HTERT RPE-1 (cell line): ENCODE data around the gene MSANTD7.
"Not testable (repeated sequence)": the region's sequence is repeated elsewhere in the genome, so short reads cannot be mapped to it uniquely, and the experiment has no call there.

Source experiments
- in situ Hi-C: fragments of 300-500 bp; cut with MboI; formaldehyde crosslinking; loops from 4 replicates; pipeline ENCODE4 v1.14.3; 2020; ENCODE audit warnings: low sequenced_read_pairs

The MSANTD7 gene

DNA sequence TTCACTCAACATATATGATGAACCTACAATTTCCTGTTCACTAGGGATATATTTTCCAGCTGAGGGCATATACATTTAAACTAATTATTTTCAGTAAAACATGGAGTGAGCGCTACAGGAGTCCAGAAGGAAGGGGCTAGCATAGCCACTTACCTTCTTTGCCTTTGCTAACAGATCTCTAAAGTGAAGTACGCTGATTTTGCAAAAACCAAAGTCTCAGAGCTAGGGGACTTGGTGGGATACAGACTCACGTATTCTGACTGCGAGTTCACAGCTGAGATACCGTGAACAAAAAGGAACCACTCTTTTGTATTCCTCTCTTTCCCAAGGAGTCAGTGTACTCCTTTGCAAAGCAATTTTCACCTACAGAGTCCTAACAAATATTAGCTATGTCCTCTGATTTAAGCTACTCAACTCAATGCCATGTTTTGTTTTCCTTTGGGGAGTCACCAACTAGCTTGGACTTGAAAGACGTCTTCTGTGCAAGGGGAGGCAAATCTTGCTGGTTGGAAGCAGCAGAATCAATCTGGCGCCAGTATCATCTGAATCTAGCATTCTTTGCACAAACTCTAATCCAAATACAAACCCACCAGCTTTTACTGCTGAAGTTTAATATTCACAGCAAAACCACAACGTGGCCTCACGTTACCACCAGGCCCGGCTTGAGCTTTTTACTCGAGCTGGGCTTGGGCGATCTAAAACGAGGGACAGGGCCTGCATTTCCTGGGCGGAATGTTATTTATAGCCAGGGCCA is 926 bp upstream of the MSANTD7 start:
- in situ Hi-C loops, result no loop called here

DNA sequence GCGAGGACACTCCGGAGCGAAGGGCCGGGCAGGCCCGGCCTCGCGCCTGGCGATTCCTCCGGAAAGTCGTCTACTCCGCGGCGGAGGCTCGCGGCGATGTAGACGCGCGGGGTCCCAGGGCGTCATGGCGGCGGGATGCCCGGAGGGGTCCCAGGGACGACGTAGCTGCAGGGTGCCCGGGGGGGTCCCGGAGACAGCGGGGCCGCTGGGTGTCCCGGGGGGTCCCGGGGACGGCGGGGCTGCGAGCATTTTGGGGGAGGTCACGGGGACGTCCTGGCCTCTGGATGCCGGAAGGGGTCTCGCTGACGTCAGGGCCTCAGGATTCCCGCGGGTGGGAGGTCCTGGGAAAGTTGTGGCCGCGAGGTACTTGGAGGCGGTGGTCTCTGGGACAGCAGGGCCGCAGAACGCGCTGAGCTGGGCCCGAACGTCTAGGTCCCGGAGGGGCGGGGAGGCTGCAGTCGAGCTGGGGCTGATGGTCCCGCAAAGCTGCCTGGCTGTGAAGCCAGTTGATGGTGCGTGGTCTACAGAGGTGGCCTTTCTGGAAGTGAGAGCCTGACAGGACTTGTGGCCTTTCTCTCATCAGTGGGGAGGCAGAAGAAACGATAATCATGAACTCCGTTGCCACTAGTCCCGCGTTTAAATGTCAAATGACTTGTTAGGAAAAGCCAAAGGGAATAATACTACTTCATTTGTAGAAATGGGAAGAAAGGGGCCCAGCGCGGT is 637 bp downstream of the MSANTD7 start:
- in situ Hi-C loops, result no loop called here

DNA sequence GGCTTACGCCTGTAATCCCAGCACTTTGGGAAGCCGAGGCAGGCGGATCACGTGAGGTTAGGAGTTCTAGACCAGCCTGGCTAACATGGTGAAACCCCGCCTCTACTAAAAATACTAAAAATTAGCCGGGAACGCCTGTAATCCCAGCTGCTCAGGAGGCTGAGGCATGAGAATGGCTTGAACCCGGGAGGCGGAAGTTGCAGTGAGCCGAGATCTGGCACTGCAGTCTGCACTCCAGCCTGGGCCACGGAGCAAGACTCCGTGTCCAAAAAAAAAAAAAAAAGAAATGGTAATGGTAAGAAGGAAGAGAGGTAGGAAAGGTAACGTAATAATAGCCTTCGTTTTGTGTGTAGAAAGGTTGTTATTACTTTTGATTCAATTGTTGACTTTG is 1.2 kb downstream of the MSANTD7 start:
- in situ Hi-C loops, result no loop called here

DNA sequence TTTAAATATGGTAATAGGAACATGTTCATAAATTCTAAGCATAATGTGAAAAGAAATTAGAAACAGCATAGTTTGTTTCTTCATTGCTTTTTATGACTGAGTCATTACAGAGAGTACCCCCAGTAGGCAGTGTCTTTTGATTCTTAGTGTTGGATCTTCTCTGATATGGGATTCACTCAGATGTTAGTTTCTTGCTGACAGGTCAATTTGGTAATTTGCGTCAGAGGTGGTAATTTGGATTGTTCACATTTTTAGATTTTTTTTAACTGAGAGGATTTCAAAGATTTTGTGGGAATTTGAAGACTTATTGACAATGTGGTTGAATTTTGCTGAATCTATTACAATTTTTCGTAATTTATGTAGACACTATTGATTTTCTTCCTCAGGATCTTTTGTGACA is 2.1 kb downstream of the MSANTD7 start:
- in situ Hi-C loops, result no loop called here

DNA sequence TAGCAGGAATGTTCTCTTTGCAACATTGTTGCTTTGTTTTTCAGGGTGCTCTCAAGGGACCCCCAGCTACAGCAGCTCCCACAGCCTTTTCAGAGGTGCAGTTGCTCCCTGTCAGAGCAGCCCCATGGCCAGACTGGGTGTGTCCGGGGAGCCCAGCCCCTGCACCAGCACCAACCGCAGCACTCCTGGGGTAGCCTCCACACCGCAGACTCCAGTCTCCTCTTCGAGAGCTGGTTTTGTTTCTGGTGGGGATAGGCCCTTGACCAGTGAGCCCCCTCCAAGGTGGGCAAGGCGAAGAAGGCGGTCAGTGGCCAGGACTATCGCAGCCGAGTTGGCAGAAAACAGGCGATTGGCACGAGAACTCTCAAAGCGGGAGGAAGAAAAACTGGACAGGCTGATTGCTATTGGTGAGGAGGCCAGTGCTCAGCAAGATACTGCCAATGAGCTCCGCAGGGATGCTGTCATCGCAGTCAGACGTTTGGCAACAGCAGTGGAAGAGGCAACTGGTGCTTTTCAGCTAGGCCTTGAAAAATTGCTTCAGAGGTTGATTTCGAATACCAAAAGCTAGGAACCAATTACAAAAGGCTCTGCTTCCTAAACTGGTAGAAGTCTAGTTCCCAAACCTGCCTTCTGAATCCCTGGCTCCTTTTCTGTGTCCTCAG is 5.4 kb downstream of the MSANTD7 start:
- in situ Hi-C loops, result no loop called here

DNA sequence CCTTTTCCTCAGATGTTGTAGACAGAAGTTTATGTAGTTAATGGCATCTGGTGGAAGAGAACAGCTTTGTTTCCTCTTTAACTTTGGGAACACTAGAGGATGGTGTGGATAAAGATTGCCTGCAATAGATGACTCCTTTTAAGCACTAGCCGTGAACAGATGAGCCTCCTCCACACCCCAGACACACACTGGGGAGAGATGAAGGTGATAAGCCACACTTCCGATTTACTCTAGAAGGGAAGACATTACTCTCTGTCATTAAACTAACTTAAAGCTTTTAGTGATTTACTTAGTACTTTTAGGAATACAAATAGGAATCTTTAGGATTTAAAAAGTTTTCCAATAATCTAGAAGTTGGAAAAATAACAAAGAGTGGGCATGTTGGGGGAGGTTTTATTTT is 6.8 kb downstream of the MSANTD7 start:
- in situ Hi-C loops, result no loop called here

DNA sequence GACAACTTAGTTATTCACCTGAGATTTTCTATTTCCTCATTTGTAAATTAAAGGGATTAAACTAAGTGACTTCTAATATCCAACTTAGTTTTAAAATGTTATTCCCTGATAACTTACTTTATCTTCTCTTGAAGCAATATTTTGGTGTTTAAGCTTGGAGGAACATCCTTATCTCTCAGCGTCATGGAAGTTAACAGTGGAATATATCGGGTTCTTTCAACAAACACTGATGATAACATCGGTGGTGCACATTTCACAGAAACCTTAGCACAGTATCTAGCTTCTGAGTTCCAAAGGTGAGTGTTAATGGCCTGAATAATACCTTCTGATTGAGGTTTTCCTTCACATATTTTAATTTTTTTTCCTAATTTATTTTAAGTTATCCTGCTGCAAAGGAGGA is 14.1 kb downstream of the MSANTD7 start:
- in situ Hi-C loops, result no loop called here

DNA sequence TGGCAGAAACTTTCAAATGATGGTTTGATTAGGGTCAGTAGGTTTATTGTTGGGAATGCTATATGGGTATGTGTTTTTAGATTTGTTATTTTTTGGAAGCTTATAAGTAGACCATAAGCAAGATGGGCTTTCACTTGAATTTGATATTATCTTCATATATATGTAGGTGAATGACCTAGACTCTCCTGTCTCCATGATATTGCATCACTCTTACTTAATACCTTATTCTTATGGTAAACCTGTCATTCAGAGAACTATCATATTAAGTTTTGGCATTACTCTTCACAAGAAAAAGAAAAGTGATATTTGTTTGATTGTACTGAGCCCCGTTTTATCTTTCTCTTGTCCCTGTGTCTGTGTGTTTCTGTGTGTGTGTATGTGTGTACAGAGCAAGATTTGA is 17.3 kb downstream of the MSANTD7 start:
- in situ Hi-C loops, result no loop called here

DNA sequence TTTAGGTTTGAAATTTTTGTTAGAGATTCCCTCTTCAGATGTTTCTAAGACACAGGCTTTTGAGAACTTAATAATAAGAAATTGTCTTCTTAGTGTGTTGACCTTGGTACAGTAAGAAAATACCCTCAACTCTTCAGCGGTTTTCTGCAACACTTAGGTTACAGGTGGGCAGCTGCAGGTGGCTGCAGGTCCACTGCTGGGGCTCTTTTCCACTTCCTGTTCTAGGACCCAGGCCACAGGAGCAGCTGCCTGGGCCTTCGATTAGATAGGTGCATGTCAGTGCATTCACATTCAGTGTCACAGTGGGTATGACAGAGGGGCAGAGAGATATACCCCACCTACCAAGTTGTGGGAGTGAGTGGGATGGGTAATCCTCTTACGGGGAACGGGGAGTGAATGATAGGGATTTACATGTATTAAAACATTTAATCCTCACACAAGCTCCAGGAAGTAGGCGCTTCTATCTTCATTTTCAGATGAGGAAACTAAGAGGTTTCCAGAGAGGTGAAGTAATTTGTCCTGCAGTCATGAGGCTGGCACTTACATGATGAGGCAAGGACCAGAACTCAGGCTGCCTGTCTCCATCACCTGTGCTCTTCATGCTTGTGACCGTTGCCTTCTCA is 20.3 kb downstream of the MSANTD7 start:
- in situ Hi-C loops, result no loop called here

DNA sequence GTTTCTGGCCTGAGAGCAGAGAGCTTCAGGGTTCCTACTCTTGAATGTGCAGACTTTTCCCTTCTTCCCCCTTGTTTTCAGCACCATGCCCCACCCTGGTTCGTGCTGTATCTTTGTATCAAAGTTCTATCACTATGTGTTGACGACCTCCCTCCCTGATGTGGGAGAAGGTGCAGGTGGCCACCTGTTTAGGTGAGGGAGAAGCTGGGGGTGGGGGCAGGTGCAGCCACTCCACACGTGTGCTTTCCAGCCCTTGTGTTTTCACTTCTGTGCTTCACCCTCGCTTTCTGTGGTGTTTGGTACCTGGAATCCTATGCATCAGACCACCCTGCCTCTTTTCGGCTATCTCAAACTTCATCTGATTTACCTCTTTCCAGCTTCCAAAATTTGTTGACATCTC is 20.9 kb downstream of the MSANTD7 start:
- in situ Hi-C loops, result no loop called here

DNA sequence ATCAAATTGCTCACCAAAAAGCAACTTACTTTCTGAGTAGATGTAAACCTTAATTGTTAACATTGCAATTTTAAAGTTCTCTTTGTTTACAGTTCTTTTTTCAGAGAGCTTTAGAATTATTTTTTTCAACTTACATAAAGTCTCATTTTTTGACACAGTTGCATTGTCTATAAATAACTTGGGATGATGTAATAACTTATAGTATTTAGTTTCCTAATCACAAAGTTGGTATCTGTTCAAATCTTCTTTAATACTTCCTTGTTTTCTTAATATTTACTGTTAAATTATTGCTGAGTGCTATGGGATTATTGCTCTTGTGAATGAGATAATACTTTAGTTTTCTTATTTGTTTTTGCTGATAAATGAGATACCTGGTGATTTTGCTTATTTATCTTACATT is 21.7 kb downstream of the MSANTD7 start:
- in situ Hi-C loops, result no loop called here

DNA sequence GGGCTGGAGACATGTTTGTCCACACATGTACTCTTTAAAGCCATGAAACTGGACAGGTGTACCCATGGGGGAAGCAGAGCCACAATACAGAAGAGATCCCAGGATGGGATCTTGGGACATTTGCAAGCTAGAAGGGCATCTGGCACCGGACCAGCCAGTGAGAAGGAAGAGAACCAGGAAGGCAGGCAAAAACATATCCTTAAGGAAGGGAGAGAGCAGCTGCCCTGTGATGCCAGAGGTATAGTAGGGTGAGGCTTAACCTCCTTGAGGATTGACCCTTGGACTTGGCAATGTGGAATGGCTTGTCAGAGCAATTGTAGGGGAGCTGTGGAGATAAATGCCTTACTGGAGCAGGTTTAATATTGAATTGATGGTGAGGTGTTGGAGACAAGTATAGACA is 22.7 kb downstream of the MSANTD7 start:
- in situ Hi-C loops, result no loop called here

DNA sequence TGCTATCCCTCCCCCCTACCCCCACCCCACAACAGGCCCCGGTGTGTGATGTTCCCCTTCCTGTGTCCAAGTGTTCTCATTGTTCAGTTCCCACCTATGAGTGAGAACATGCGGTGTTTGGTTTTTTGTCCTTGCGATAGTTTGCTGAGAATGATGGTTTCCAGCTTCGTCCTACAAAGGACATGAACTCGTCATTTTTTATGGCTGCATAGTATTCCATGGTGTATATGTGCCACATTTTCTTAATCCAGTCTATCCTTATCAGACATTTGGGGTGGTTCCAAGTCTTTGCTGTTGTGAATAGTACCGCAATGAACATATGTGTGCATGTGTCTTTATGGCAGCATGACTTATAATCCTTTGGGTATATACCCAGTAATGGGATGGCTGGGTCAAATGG is 26.4 kb downstream of the MSANTD7 start:
- in situ Hi-C loops, result not testable (repeated sequence)

DNA sequence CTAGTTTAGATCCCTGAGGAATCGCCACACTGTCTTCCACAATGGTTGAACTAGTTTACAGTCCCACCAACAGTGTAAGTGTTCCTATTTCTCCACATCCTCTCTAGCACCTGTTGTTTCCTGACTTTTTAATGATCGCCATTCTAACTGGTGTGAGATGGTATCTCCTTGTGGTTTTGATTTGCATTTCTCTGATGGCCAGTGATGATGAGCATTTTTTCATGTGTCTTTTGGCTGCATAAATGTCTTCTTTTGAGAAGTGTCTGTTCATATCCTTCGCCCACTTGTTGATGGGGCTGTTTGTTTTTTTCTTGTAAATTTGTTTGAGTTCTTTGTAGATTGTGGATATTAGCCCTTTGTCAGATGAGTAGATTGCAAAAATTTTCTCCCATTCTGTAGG is 26.8 kb downstream of the MSANTD7 start:
- in situ Hi-C loops, result not testable (repeated sequence)

DNA sequence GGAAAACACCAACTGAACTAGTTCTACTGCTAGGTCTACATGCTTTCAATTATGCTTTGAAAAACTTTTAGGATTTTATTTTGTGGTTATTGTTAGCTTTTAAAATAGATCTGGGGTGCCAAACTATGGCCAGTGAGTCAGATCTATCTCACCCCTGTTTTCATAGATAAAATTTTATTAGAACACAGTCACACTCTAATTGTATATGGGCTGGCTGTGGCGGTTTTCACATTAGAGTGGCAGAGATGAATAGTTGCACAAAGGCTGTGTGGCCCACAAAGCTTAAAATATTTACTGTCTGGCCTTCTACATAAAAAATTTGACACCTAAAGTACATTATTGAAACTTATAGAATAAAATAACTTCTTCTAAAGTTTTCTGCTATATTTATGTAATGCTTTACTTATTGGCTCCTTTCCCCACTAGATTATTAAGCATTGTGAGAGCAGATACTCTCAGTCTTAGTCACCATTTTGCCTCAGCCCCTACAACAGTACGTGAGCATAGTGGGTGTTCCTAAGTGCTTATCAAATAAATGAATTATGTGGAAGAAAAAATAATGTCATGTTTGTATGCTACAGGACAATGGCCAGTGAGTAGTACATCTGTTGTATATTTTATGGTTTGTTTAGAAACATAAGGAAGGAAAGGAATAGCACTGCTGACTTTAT is 35.1 kb downstream of the MSANTD7 start:
- in situ Hi-C loops, result no loop called here

DNA sequence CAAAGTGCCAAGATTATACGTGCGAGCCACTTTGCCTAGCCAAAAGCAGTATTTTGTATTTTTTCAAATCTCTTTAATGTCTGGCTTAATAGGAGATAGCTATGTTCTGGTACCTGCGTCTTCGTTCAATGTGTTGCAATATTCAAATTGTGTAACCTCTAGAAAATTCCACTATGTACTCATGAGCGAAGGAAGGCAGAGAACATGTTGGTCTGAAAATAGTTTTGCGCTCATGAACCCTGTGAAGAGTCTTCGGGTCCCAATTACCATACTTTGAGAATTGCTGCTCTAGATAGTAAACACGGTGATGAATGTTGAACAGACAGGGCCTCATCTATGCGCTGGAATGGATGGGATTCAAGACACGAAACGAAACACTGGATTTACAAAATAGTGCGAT is 37.8 kb downstream of the MSANTD7 start:
- in situ Hi-C loops, result no loop called here

DNA sequence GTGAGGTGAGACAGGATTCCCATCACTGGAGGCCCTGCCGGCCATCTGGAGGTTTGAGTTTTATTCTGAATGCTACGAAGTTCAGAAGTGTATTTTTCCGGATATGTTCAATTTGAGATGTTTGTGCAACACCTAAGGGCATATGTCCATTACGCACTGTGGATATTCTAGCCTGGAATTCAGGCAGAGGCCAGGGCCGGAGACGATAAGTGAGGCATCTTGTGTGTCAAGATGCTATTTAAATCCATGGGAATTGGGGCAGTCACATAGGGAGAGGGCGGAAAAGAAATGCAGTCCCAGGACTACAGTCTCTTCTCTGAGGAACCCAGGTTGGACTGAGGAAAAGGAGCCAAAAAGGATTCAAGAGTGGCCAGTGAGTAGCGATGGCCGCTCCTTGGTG is 38.7 kb downstream of the MSANTD7 start:
- in situ Hi-C loops, result no loop called here

DNA sequence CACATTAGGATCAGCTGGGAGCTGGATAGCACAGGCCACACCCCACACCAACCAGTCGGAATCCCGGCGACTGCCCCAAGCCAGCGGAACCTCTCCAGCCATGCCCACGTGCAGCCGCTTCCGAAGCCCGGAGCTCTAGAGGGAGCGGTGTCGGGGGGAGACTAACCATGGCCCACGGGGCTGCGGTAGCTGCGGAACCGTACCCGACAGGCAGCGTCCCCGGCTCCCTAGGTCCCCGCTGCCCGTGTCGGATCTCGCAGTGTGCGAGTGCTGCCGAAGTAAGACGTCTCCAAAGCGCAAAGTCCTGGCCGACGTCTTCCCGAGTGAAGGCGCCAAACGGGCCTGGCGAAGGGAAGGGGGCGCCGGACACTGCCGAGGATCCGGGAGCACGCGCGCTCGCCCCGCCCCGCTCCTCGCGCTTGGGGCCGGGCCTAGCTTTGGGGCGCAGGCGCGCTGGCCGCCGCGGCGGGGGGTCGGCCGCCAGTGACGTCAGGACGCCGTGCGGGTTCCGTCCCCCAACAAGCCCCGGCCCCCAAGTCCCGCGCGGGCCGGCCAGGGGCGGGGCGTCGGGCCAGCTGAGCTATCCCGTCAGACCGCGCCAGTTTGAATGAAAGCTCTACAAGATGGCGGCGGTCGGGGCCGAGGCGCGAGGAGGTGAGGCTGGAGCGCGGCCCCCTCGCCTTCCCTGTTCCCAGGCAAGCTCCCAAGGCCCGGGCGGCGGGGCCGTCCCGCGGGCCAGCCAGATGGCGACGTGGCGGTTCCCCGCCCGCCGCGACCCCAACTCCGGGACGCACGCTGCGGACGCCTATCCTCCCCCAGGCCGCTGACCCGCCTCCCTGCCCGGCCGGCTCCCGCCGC is 40.4 kb downstream of the MSANTD7 start, which contains the start of gene SUV39H2:
Gene SUV39H2, plus strand, starts transcription at position 601 of the 858 bp plus-strand sequence. Its CDS starts 23 bp downstream, at position 624.
- in situ Hi-C loops, result no loop called here

DNA sequence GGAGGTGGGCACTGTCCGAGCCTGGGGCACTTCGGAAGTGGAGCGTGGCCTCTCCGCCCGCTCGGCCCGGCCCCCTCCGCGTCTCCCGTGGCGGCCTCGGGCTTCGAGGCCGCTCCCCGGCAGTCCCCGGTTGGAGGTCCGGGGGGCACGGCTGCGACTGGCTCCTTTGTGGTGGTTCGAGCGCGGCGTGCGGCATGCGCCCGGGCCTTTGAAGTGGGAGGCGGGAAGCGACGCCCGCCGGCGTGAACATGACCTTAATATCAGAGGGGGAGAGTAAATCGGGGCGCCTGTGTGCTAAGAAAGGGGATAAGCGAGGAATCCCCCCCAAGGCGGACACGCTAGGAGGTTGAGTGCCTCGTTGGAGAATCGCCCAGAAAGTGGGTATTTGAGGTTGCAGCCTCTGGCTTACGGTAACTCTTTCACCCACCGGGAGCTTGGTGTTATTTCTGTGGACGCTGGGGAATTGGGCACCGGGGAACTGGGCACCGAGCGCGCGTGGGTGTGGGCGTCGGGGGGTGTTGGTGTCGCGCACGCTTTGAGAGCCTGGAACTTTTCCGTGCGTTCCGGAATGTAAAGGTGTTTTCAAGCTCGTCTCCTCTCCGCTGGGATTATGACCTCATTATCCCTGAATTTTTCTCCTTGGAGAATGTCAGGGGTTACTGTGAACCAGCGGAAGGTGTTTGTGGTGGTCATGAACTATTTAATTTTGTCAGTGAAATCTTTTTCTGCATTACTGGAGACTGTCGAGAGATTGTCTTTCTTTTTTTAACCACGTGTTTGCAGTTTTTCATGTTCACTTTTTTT is 41.2 kb downstream of the MSANTD7 start:
- in situ Hi-C loops, result no loop called here

DNA sequence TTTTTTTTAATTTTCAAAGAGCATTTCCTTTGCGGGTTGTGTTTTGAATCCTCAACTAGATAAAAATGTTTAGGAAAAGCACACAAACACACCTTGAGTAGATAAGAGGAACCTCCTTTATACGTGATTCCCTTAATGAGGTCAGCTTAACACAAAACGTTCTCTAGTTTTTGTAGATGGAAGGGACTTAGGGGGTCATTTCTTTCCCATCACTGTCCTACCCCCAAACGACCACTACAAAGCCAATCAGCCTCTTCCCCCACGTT is 41.8 kb downstream of the MSANTD7 start:
- in situ Hi-C loops, result no loop called here
